SU-DHL-6 (cell line): ENCODE results near the gene TFF1.

Experiments
- H2AFZ ChIP-seq: fragments of 200-600 bp; sonication (generic); 2 replicates; pipeline ENCODE4 v1.6.1; 2014; ENCODE audit warnings: low read depth, mild to moderate bottlenecking, moderate library complexity, mixed read lengths, antibody characterized with exemption, low read length; ENCODE audit not compliant: severe bottlenecking
- H3F3A ChIP-seq: fragments of 200-600 bp; shearing (Covaris generic); 2 replicates; pipeline ENCODE4 v1.6.0; 2016; ENCODE audit warnings: antibody characterized with exemption, mild to moderate bottlenecking; ENCODE audit not compliant: insufficient read depth
- H3K27ac ChIP-seq: fragments of 200-600 bp; sonication (generic); 2 replicates; pipeline ENCODE4 v1.5.1; 2016; ENCODE audit warnings: low read depth, mild to moderate bottlenecking, low read length, moderate library complexity, mixed read lengths
- H3K27me3 ChIP-seq: fragments of 200-600 bp; sonication (generic), shearing (Covaris generic); 2 replicates; pipeline ENCODE4 v1.6.0; 2014; ENCODE audit warnings: mild to moderate bottlenecking, low read length
- H3K36me3 ChIP-seq: fragments of 200-600 bp; sonication (generic); 2 replicates; pipeline ENCODE4 v1.6.1; 2014; ENCODE audit warnings: mild to moderate bottlenecking, low read length, mixed read lengths
- H3K4me2 ChIP-seq: fragments of 300-600, 200-600 bp; shearing (Covaris generic), sonication (generic); 2 replicates; pipeline ENCODE4 v1.6.0; 2014; ENCODE audit warnings: low read length, low read depth, mild to moderate bottlenecking; ENCODE audit not compliant: poor library complexity, severe bottlenecking
- H3K4me3 ChIP-seq: fragments of 200-600 bp; sonication (generic); 2 replicates; pipeline ENCODE4 v1.5.1; 2014; ENCODE audit warnings: antibody characterized with exemption, low read length, mild to moderate bottlenecking, mixed read lengths; ENCODE audit not compliant: insufficient read depth, poor library complexity, severe bottlenecking
- H3K79me2 ChIP-seq: fragments of 200-600 bp; sonication (generic); 2 replicates; pipeline ENCODE4 v1.6.1; 2014; ENCODE audit warnings: mild to moderate bottlenecking, low read length, moderate library complexity; ENCODE audit not compliant: insufficient read depth
- H3K9ac ChIP-seq: fragments of 200-600 bp; sonication (generic); 2 replicates; pipeline ENCODE4 v1.7.0; 2014; ENCODE audit warnings: mild to moderate bottlenecking, low read length
- H3K9me2 ChIP-seq: fragments of 200-600 bp; sonication (generic); replicated peaks from 2 replicates; pipeline ENCODE4 v1.6.1; 2014; ENCODE audit warnings: low read length; ENCODE audit not compliant: insufficient read depth
- H3K9me3 ChIP-seq: fragments of 200-600 bp; sonication (generic); 2 replicates; pipeline ENCODE4 v1.6.1; 2014; ENCODE audit warnings: low read length, mixed read lengths; ENCODE audit not compliant: insufficient read depth
- H4K20me1 ChIP-seq: fragments of 200-600 bp; sonication (generic); 2 replicates; pipeline ENCODE4 v1.6.1; 2014; ENCODE audit warnings: low read depth, mild to moderate bottlenecking, antibody characterized with exemption, low read length, moderate library complexity, mixed read lengths
- EZH2phosphoT487 ChIP-seq: fragments of 200-600 bp; sonication (generic), shearing (Covaris generic); conservative IDR thresholded peaks from 2 replicates; pipeline ENCODE4 v1.6.1; 2018; ENCODE audit warnings: mild to moderate bottlenecking, antibody characterized with exemption, low read length, moderate library complexity, mixed read lengths
- TF ChIP-seq, protein P1 (sequence below): fragments of 200-600 bp; sonication (generic); IDR thresholded peaks from one replicate; pipeline ENCODE4 v1.5.1; 2017; ENCODE audit warnings: antibody characterized with exemption, mild to moderate bottlenecking, low read length, moderate library complexity; ENCODE audit not compliant: insufficient read depth, poor library complexity, severe bottlenecking

TFF1 gene

DNA sequence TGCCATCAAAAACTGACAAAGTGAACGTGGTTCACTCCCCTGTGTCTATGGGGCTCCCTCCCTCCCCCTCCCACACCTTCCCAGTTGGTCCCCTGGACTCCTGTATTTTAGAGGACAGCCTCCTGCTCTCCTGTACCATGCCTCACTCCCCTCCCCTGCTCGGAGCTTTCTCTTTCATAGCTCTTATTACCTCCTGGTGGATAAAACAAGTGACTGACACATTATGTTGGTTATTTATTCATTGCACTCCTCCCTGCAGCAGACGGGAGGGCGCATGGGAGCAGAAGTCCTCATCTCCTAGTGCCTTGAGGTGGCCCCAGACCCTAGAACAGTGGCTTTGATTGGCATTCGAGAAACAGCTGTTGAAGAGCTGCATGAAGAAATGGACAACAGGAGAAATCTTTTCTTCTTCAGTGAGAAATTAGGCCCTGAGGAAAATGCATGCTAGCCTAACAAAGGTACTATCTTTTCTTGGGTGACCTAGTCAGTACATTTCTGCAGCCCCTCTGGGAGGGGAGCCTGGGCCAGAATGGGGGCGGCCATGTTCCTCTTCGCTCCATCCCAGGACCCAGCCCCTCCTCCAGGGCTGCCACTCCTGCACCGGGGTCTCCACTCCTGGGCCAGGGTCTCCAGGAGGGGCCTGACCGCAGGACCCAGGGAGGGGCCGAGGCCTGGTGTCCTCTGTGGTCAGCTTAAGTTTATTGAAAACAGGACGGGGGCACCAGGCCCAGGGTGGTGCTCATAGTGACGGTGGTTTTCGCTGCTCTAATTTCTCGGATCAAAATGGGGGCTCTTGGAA, 1.2 kb upstream of the TFF1 start:
- Histone ChIP-seq H3K27ac (no peak overlapping the region), H3K9me3 (no peaks in the 10 kb centered on the region), H3K9ac (no peak overlapping the region), H3K79me2 (no peaks in the 10 kb centered on the region), H3K9me2 (no peaks in the 10 kb centered on the region), H2AFZ (no peak overlapping the region), H3K27me3 (no peaks in the 10 kb centered on the region), H4K20me1 (no peaks in the 10 kb centered on the region), H3F3A (no peaks in the 10 kb centered on the region), H3K4me3 (no peak overlapping the region), H3K36me3 (no peaks in the 10 kb centered on the region), H3K4me2 (no peak overlapping the region)
- no peak for TF ChIP-seq EZH2phosphoT487
- TF ChIP-seq, protein P1, sequence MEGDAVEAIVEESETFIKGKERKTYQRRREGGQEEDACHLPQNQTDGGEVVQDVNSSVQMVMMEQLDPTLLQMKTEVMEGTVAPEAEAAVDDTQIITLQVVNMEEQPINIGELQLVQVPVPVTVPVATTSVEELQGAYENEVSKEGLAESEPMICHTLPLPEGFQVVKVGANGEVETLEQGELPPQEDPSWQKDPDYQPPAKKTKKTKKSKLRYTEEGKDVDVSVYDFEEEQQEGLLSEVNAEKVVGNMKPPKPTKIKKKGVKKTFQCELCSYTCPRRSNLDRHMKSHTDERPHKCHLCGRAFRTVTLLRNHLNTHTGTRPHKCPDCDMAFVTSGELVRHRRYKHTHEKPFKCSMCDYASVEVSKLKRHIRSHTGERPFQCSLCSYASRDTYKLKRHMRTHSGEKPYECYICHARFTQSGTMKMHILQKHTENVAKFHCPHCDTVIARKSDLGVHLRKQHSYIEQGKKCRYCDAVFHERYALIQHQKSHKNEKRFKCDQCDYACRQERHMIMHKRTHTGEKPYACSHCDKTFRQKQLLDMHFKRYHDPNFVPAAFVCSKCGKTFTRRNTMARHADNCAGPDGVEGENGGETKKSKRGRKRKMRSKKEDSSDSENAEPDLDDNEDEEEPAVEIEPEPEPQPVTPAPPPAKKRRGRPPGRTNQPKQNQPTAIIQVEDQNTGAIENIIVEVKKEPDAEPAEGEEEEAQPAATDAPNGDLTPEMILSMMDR = no peak

DNA sequence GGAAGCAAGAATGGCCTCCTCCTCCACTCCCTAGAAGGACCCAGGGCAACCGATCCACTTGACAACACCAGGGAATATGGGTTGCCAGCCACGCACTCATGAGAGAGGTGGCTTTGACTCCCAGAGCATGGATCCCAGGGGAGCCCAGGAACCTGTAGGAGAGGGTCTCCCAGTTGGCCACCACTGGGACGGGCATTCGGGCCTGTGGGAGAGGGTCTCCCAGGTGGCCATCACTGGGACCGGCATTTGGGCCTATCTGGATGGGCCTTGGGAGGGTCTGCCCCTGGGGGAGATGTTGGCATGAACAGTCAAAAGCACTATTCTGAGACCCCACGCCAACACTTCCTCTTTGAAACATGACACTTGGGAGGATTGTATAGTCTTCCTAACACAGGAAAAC, 565 bp downstream of the TFF1 start:
- TF ChIP-seq EZH2phosphoT487 = no peak
- TF ChIP-seq, protein P1 = no peak
- H3K4me2 ChIP-seq = no peak overlapping the region
- H2AFZ ChIP-seq = no peak overlapping the region
- H3K36me3 ChIP-seq = no peaks in the 10 kb centered on the region
- H3K79me2 ChIP-seq = no peaks in the 10 kb centered on the region
- H3K27me3 ChIP-seq = no peaks in the 10 kb centered on the region
- H3K9ac ChIP-seq = no peak overlapping the region
- no peaks in the 10 kb centered on the region for H3K9me2 ChIP-seq
- no peaks in the 10 kb centered on the region for H4K20me1 ChIP-seq
- no peak overlapping the region for H3K27ac ChIP-seq
- H3K9me3 ChIP-seq = no peaks in the 10 kb centered on the region
- H3F3A ChIP-seq = no peaks in the 10 kb centered on the region
- no peak overlapping the region for H3K4me3 ChIP-seq

DNA sequence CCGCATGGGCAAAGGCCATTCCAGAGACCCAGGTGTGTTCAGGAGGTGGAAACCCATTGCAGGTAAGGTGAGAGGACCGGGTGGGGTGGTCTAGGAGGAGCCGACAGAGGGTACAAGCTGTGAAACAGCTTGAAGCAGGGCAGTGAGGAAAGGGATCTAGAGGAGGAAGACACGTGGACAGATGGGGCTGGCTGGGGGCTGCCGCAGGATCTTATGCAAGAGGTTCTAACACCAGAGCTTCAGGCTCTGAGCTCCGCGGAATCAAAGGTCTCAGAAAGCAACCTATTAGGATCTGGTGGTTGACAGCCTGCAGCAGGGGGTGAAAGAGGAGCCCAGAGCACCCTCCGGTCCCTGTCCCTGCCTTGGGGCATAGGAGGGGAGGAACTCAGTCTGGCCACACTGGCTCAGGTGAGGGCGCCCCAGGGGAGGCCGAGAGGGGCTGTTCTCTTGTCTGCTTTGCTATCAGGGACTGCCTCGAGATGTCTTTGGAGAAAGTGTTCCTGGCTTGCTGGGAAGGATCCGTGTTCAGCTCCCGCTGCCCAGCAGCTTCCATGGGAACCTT, 1.9 kb downstream of the TFF1 start:
- H3F3A ChIP-seq = no peaks in the 10 kb centered on the region
- H3K9me2 ChIP-seq = no peaks in the 10 kb centered on the region
- H3K27me3 ChIP-seq = no peaks in the 10 kb centered on the region
- no peak overlapping the region for H2AFZ ChIP-seq
- H3K4me3 ChIP-seq = no peak overlapping the region
- no peak overlapping the region for H3K4me2 ChIP-seq
- no peaks in the 10 kb centered on the region for H4K20me1 ChIP-seq
- no peak overlapping the region for H3K9ac ChIP-seq
- no peak overlapping the region for H3K27ac ChIP-seq
- H3K9me3 ChIP-seq = no peaks in the 10 kb centered on the region
- H3K36me3 ChIP-seq = no peaks in the 10 kb centered on the region
- TF ChIP-seq, protein P1 = no peak
- TF ChIP-seq EZH2phosphoT487 = no peak
- H3K79me2 ChIP-seq = no peaks in the 10 kb centered on the region
